NCI-H1436 (cell line): ENCODE data around the gene INTS1.

ENCODE experiments used
- DNase-seq: peaks from one replicate; lab custom pipeline; 2025; lab: John Stamatoyannopoulos, UW

INTS1 gene

DNA sequence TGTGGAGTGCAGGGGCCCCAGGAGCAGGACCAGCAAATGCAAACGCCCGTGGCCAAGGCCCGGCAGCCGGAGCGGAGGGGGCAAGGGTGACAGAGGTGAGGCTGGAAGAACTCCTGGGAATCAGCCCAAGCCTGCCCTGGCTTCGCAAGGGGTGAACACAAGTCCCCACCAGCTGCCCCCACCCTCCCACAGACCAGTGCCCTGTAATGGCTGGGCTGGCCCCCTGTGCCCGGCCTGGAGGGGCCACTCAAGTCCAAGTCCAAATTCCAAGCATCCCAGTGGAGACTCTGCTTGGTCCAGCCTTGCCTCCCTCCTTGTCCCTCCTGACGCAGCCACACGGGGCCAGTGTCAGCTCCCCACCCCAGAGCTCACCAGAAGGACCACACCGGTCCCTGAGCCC lies 73.0 kb downstream of the INTS1 start:
- DNase-seq = no peak

DNA sequence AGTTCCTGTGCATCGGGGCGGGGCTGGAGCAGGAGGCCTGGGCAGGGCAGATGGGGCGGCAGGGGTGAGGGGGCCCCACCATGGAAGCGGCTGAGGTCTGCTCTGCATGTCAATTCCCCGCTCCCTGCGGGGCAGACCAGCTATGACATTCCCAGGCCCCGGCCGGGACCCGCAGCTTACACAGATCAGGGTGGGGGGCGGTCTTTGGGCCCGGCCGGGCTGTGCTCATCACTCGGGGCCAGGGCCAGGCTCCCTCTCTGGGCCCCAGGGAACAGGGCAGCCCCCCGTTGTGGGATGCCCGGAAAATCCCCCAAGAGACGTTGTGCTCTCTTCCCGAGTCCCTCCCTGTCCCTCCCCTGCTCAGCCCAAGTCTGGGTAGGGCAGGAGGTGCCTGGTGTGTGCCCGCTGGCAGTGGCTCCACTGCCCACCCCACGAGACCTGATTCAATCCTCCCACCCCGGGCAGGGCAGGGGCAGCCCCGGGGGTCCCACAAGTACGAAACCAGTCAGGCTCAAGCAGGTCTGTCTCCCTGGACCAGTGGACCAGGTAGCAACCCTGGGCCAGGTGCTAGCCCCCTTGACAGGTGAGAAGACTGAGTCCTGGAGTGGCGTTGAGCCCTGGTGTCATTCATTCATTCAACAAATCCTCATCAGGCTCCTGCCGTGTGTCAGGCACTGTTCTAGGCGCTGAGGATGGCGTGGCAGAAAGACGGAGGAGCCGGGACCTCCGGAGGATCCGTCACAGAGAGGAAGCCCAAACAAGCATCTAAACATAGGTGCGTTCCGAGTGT lies 73.9 kb downstream of the INTS1 start:
- no peak for DNase-seq

DNA sequence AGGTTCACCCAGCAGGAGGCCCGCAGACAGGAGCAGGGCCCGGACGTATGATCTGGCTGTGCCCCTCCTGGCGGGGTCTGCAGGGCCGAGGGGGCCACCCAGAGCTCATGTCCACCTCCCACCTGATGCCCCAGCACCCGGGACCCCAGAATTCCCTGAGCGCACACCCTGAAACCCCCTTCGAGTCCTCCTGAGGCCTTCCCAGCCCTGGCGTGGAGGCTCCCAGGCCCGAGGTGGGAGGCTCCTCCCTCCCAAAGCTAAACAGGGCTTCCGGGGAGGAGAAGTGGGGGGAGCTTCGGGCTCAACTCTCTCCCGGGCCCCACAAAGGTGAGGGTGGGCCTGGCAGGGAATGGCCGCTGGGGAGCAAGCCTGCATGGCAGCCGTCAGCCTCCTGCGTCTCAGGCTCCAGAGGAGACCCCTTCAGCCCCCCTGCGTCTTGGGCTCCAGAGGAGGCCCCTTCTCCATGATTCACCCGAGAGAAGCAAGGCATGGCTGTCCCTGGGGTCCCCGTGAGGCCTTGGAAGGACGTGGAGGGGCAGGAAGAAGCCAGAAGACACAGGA lies 75.2 kb downstream of the INTS1 start:
- no peak for DNase-seq

GRCh38 chr7:1427064-1427657 lies 77.0 kb downstream of the INTS1 start:
- no peak for DNase-seq

DNA sequence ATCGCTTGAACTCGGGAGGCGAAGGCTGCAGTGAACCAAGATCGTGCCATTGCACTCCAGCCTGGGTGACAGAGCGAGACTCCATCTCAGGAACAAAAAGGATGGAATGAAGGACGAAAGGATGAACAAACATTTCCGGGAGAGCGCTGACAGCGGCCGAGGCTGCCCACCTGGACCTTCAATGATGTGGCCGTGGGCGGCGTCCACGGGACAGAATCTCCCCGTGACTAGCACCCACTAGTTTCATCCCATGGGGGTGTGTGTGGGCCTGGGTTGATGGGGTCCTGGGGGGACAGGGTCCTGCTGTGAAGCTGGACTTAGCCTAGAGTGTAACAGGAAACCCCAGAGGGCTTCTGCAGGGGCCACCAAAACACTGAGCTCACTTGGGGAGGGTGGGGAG lies 77.7 kb downstream of the INTS1 start:
- DNase-seq = no peak

- DNase-seq = peak; percentile 16
These were observed 78.7 kb downstream of the INTS1 start for GRCh38 chr7:1425292-1426136.

DNA sequence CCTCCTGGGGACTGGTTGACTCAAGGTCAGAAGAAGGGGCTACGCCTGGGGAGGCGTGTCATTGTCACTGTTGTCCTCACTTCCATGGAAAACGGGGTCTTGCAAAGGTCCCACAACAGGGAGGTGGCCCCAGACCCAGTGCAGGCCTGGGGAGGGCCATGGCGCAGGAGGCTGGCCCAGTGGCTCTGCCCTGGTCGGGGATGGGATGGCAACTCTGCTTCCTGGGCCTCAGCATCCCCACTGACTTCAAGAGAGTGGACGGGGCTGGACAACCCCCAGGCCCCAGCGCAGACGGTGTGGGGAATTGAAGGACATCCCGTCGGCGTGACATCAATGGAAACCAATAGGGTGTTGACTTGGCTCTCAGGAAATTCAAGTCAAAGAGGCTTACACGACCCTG lies 80.1 kb downstream of the INTS1 start:
- DNase-seq = no peak

- no peak for DNase-seq
These were observed 80.9 kb downstream of the INTS1 start for GRCh38 chr7:1423264-1423811.

DNA sequence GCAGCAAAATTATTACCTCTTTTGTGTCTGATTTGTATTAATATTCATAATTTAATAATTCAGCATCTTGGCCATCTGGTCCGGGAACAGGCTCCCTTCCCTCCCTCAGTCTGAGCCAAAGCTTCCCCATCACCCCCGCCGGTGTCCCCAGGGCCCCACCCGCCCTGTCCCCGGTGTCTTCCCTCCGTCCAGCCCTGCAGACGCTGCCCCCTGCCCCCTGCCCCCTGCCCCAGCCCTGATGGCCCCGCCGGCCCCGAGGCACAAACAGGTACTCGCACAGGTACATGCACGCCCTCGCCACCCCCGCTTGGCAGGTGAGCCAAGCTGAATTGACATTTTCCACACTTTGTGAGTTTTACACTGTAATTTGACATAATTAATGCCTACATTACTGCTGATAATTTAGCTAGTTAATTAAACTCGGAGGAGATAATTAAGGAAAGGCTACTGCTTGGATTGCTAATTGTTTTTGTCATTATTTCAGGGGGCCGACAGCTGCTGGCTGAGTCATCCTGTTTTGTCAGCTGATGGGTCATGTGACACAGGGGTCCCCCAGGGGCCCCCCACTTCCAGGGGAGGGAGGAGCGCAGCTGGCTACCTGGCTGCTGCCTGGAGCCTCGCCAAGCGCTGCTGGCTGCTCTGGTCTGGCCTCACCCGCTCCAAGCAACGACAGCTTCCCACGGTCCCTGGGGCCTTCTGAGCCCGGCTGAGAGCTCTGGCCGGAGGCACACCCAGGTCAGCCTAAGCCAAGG lies 81.5 kb downstream of the INTS1 start:
- DNase-seq = peak; percentile 96

- no peak for DNase-seq
These were observed 82.2 kb downstream of the INTS1 start for GRCh38 chr7:1421946-1422345.

DNA sequence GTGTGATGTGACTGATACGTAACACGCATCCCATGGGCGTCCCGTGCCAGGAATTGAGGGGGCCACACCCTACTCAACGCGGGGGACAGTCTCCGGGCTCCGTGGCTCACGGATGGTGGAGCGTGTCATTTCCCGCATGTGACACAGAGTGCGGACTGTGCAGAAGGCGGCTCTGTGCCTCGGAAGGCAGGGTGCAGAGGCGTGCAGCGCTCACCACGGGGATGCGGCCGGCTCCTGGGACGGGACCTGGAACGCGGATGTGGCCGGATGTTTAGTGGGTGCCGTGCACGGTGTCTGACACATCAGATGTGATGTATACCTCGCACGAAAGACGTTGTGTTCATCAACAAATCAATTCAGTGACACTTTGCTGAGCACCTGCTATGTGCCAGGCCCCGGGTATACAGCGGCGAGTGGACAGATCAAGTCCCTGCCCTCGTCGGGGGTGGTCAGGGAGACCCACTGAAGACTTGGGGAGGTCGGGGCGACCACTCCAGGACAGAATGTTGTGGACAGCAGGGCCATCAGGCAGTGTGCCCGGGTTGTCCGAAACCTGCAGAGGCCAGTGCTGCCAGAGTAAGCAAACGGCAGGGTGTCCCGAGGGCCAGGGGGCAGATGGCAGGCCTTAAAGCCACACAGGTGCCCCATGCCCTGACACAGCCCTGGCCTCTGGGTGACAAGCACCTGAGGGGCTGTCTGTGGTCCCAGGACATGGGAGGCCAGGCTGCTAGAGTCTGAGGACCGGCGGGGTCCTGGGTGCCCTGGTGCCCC lies 83.0 kb downstream of the INTS1 start:
- DNase-seq = no peak
